GM12878 (cell line): Measurements from ENCODE around the gene OTOS. TPM values are rescaled to one million over a fixed set of nuclear protein-coding genes. Genes with fewer than 3 reads are reported as not detected.

ENCODE experiments used
- ATAC-seq: fragments of 200-7000 bp; cut with Tn5 transposase; 3 replicates; pipeline ENCODE4 v1.9.1; 2020; ENCODE audit warnings: mild to moderate bottlenecking, moderate library complexity
- BruUV-seq: library from RNA; stranded (reverse); fragments of 400-500 nt; replicated peaks from 2 replicates; lab custom pipeline; 2021; lab: Mats Ljungman, UMichigan
- CTCF ChIA-PET: fragments of 300-600 bp; sonication (Branson Sonifier 250); formaldehyde crosslinking; extraction: SDS; loops from one replicate; lab custom pipeline; 2021; ENCODE audit warnings: inconsistent platforms; lab: Yijun Ruan, JAX
- POLR2A ChIA-PET: fragments of 350-600 bp; formaldehyde crosslinking; extraction: SDS; loops from one replicate; lab custom pipeline; 2021; ENCODE audit warnings: inconsistent platforms; lab: Charles Lee
- RAD21 ChIA-PET: fragments of 300-600 bp; sonication (Branson Sonifier 250); formaldehyde crosslinking; loops from one replicate; lab custom pipeline; 2023; ENCODE audit warnings: antibody characterized with exemption; ENCODE audit not compliant: unreplicated experiment; lab: Charles Lee
- SMC1A ChIA-PET: fragments of 300-600 bp; sonication (Branson Sonifier 250); formaldehyde crosslinking; loops from one replicate; lab custom pipeline; 2023; ENCODE audit not compliant: unreplicated experiment, uncharacterized antibody; lab: Charles Lee
- DNase-seq: peaks from one replicate; pipeline ENCODE4 v3.0.0-alpha.2; 2011; ENCODE audit warnings: low read depth, low spot score
- FAIRE-seq: peaks from 3 replicates; lab custom pipeline; 2011; peaks lifted over from hg19 to GRCh38; lab: Jason Lieb, UNC
- H2AFZ ChIP-seq: 2 replicates; pipeline ENCODE4 v1.6.0; 2011; ENCODE audit warnings: low read depth, low read length, control low read depth; ENCODE audit not compliant: control insufficient read depth
- H3K27ac ChIP-seq: 2 replicates; pipeline ENCODE4 v1.5.1; 2011; ENCODE audit warnings: control low read depth; ENCODE audit not compliant: control insufficient read depth, insufficient read depth
- H3K27me3 ChIP-seq, 2 experiments: replicated peaks in 1 of 2; 2 replicates each; pipeline versions ENCODE4 v1.6.0 to v1.6.1; 2011; ENCODE audit warnings: low read length in 1 of 2; ENCODE audit not compliant: control insufficient read depth in 2 of 2, insufficient read depth in 2 of 2
- H3K36me3 ChIP-seq, 2 experiments: 2 replicates each; pipeline ENCODE4 v1.5.1; 2011; ENCODE audit warnings: low read length in 1 of 2; ENCODE audit not compliant: control insufficient read depth in 2 of 2, insufficient read depth in 2 of 2
- H3K4me1 ChIP-seq: 2 replicates; pipeline ENCODE4 v1.6.1; 2011; ENCODE audit warnings: mild to moderate bottlenecking, low read length, moderate library complexity, mixed read lengths; ENCODE audit not compliant: control insufficient read depth, insufficient read depth
- H3K4me2 ChIP-seq: 2 replicates; pipeline ENCODE4 v1.6.0; 2011; ENCODE audit warnings: control low read depth; ENCODE audit not compliant: control insufficient read depth, insufficient read depth
- H3K4me3 ChIP-seq: fragments of 200-600 bp; sonication (generic); 2 replicates; pipeline ENCODE4 v1.5.1; 2016
- H3K79me2 ChIP-seq: 2 replicates; pipeline ENCODE4 v1.6.0; 2011; ENCODE audit warnings: low read length; ENCODE audit not compliant: control insufficient read depth, insufficient read depth
- H3K9ac ChIP-seq: 2 replicates; pipeline ENCODE4 v1.8.0; 2011; ENCODE audit warnings: low read length, control low read depth, mixed read lengths; ENCODE audit not compliant: control insufficient read depth, insufficient read depth
- H3K9me3 ChIP-seq: replicated peaks from 3 replicates; pipeline ENCODE4 v1.5.1; 2011; ENCODE audit warnings: mild to moderate bottlenecking, low read length; ENCODE audit not compliant: control insufficient read depth, insufficient read depth
- H4K20me1 ChIP-seq: 2 replicates; pipeline ENCODE4 v1.6.0; 2011; ENCODE audit not compliant: control insufficient read depth, insufficient read depth
- ASH2L ChIP-seq: fragments of 300-600, 200-600 bp; sonication (generic); IDR thresholded peaks from 2 replicates; pipeline ENCODE4 v1.6.1; 2017; ENCODE audit warnings: low read depth, mild to moderate bottlenecking, borderline replicate concordance
- ATF2 ChIP-seq: IDR thresholded peaks from 2 replicates; pipeline ENCODE4 v1.6.1; 2012; ENCODE audit warnings: low read length, inconsistent platforms
- BMI1 ChIP-seq: fragments of 450-650 bp; IDR thresholded peaks from 2 replicates; pipeline ENCODE4 v1.6.1; 2016; ENCODE audit warnings: mild to moderate bottlenecking, moderate library complexity, borderline replicate concordance
- LARP7 ChIP-seq: fragments of 450-650 bp; IDR thresholded peaks from 2 replicates; pipeline ENCODE4 v1.6.1; 2017; ENCODE audit warnings: mild to moderate bottlenecking
- STAT1 ChIP-seq: fragments of 450-650 bp; conservative IDR thresholded peaks from 2 replicates; pipeline ENCODE4 v1.6.1; 2014; ENCODE audit warnings: antibody characterized with exemption, mild to moderate bottlenecking
- WGBS: methylation state at CpG from one replicate; pipeline ENCODE4 v1.1.6; 2016; ENCODE audit warnings: low lambda C conversion rate; ENCODE audit not compliant: insufficient replicate concordance, insufficient coverage; ENCODE audit errors: missing lambda C conversion rate; 5-methylcytosine and 5-hydroxymethylcytosine counted together
- in situ Hi-C: fragments of 300-500 bp; cut with MboI; formaldehyde crosslinking; loops from 9 replicates; pipeline ENCODE4 v1.14.3; 2018; ENCODE audit warnings: mixed read lengths
- intact Hi-C: fragments of 100-400 bp; cut with micrococcal nuclease; formaldehyde crosslinking; loops from one replicate; pipeline ENCODE4 v1.14.2; 2022; ENCODE audit not compliant: unreplicated experiment
- polyA plus RNA-seq, 11 experiments: library from polyadenylated mRNA; depleted of rRNA in 4 of 11; unstranded in 6 of 11; stranded (reverse) in 5 of 11; fragments of >200 nt; fragmentation: Nextera tagmentation in 4 of 11; fragmentation: Illumina TruSeq in 1 of 11; extraction: Ambion mirVana in 4 of 11; extraction: Trizol in 1 of 11; gene quantifications; 1 replicate in 1 of 11; 2 replicates in 10 of 11; pipeline versions ENCODE4 v1.2.1 to v1.2.3, GENCODE V29; 2011 to 2016; ENCODE audit warnings: inconsistent platforms in 2 of 11, missing spikeins in 2 of 11, low read depth in 1 of 11
- total RNA-seq, 4 experiments: library from RNA; depleted of rRNA in 3 of 4; stranded (reverse); fragments of >200 nt in 3 of 4; fragmentation: Illumina TruSeq in 1 of 4; extraction: Trizol in 1 of 4; gene quantifications; 2 replicates each; pipeline versions ENCODE4 v1.2.1 to v1.2.3, GENCODE V29; 2013 to 2021
- TF ChIP-seq, protein P1 (sequence below): IDR thresholded peaks from 2 replicates; pipeline ENCODE4 v1.6.1; 2011; ENCODE audit warnings: low read depth, mild to moderate bottlenecking, low read length, moderate library complexity, borderline replicate concordance; ENCODE audit errors: extremely low read depth

OTOS gene
- total and polyA plus RNA-seq, 10 of the 15 experiments (the other 5 are each of a cell fraction or from before 2014, with no cell fraction given), result not detected

GRCh38 chr2:240107477-240107796 is 33.0 kb downstream of the OTOS start:
- no peaks in the 10 kb centered on the region for H3K4me1 ChIP-seq
- CTCF ChIA-PET, result no interaction called here
- no peaks in the 10 kb centered on the region; a peak in 2 of 4 replicates for H3K27me3 ChIP-seq
- no peaks in the 10 kb centered on the region for H3K36me3 ChIP-seq
- H3K4me3 ChIP-seq, result no peak overlapping the region
- SMC1A ChIA-PET, result no interaction called here
- H2AFZ ChIP-seq, result no peak overlapping the region
- in situ Hi-C loops (no loop called here), intact Hi-C loops (no loop called here)
- no peak for TF ChIP-seq STAT1
- no peak for TF ChIP-seq LARP7
- TF ChIP-seq, protein P1, sequence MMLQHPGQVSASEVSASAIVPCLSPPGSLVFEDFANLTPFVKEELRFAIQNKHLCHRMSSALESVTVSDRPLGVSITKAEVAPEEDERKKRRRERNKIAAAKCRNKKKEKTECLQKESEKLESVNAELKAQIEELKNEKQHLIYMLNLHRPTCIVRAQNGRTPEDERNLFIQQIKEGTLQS, result no peak
- no peak for TF ChIP-seq ASH2L
- TF ChIP-seq BMI1, result no peak
- TF ChIP-seq ATF2, result no peak
- POLR2A ChIA-PET, result no interaction called here
- no peaks in the 10 kb centered on the region for H4K20me1 ChIP-seq
- no peak overlapping the region for H3K9ac ChIP-seq
- WGBS, result 48% methylated on average over 6 of the region's 6 CpGs
- ATAC-seq, result no peak
- FAIRE-seq, result no peak
- H3K9me3 ChIP-seq, result no peaks in the 10 kb centered on the region
- no peaks in the 10 kb centered on the region for H3K79me2 ChIP-seq
- H3K4me2 ChIP-seq, result no peak overlapping the region
- RAD21 ChIA-PET, result no interaction called here
- BruUV-seq, result no TSS peak
- no peak overlapping the region for H3K27ac ChIP-seq
- no peak for DNase-seq
